LNCaP clone FGC (cell line): ENCODE measurements around the gene TMEM266.

Source experiments
- DNase-seq: peaks from one replicate; pipeline ENCODE4 v3.0.0-alpha.2; 2011; ENCODE audit warnings: low read depth
- H3K4me3 ChIP-seq: 2 replicates; pipeline ENCODE4 v1.5.1; 2011; ENCODE audit warnings: mild to moderate bottlenecking, low read depth, low read length, control low read depth
- CTCF ChIP-seq: IDR thresholded peaks from 2 replicates; pipeline ENCODE4 v1.5.1; 2012; ENCODE audit warnings: mild to moderate bottlenecking; ENCODE audit not compliant: control insufficient read depth, insufficient read depth; ENCODE audit errors: extremely low read depth

Gene TMEM266

GRCh38 chr15:76118767-76119166 lies 59.0 kb downstream of the TMEM266 start:
- H3K4me3 ChIP-seq = no peak overlapping the region
- DNase-seq = no peak
- no peak for TF ChIP-seq CTCF

GRCh38 chr15:76123031-76123430 lies 63.2 kb downstream of the TMEM266 start:
- no peak overlapping the region for H3K4me3 ChIP-seq
- no peak for DNase-seq
- no peak for TF ChIP-seq CTCF

GRCh38 chr15:76127169-76127568 lies 67.4 kb downstream of the TMEM266 start:
- no peak for DNase-seq
- no peak overlapping the region for H3K4me3 ChIP-seq
- TF ChIP-seq CTCF = no peak

- no peak for DNase-seq
- H3K4me3 ChIP-seq = no peak overlapping the region
- TF ChIP-seq CTCF = no peak
These were observed 68.1 kb downstream of the TMEM266 start for GRCh38 chr15:76127880-76128279.

- DNase-seq = no peak
- no peak for TF ChIP-seq CTCF
- H3K4me3 ChIP-seq = no peak overlapping the region
These were observed 74.8 kb downstream of the TMEM266 start for GRCh38 chr15:76134537-76134936.

GRCh38 chr15:76135516-76135915 lies 75.7 kb downstream of the TMEM266 start:
- H3K4me3 ChIP-seq = no peak overlapping the region
- no peak for DNase-seq
- TF ChIP-seq CTCF = no peak

GRCh38 chr15:76138436-76138835 lies 78.7 kb downstream of the TMEM266 start:
- no peak for TF ChIP-seq CTCF
- H3K4me3 ChIP-seq = no peak overlapping the region
- no peak for DNase-seq
